ENCODE results near the gene KAT5. TPM values are rescaled to one million over a fixed set of nuclear protein-coding genes. Genes with fewer than 3 reads are reported as not detected.

The KAT5 gene
- total RNA-seq, 1 donor from 2014 or later = 31.4 TPM

DNA sequence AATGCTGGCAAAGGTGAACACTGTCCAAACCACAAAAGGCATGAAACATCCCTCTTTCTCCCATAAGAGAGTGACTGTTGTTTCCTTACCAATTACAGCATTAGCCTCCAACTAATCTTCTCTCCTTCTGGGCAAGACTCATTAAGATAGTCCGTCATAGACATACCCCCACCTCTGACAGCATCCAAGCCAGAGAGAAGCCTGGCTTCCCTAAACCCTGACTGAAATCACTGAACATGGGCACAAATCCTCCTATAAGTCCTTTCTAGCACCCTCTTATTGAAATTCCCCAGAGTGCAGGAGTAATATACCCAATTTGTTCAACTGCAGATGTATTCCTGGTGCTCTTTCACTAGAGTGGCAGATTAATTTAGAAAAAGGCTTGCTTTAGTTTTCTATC, 10.2 kb downstream of the KAT5 start:
- Histone ChIP-seq H3K27me3 (ENCODE audit: insufficient read depth, low read length) (peaks cover 6% of the 10 kb centered on the region), H3K27ac (ENCODE audit: low read depth, low read length) (no peak overlapping the region), H3K79me2 (ENCODE audit: insufficient read depth, low read length) (peaks cover 32% of the 10 kb centered on the region), H2AFZ (ENCODE audit: low read depth, low read length) (no peak overlapping the region), H4K20me1 (ENCODE audit: insufficient read depth, low read length) (peaks cover 30% of the 10 kb centered on the region), H3K4me2 (ENCODE audit: low read length) (no peak overlapping the region), H3K36me3 (ENCODE audit: insufficient read depth, low read length) (peaks cover 9% of the 10 kb centered on the region), H3K4me3 (ENCODE audit: insufficient read depth, low read depth, low read length) (no peak overlapping the region), H3K4me1 (ENCODE audit: insufficient read depth, low read length) (peaks cover 19% of the 10 kb centered on the region), H3K9ac (ENCODE audit: low read length) (no peak overlapping the region), H3K9me3 (ENCODE audit: insufficient read depth, low read depth, low read length) (no peaks in the 10 kb centered on the region)
- FAIRE-seq = no peak
- H3K36me3 Mint-ChIP-seq (ENCODE audit: low read depth, unreplicated experiment) = peaks cover 8% of the 10 kb centered on the region
- no peak overlapping the region for H3K27ac Mint-ChIP-seq (ENCODE audit: unreplicated experiment)
- peaks cover 1% of the 10 kb centered on the region for H3K9me3 Mint-ChIP-seq (ENCODE audit: unreplicated experiment)
- TF ChIP-seq EZH2 (IDR thresholded peaks at IDR 0.05; ENCODE audit: insufficient read depth, low read length) = no peak
- TF ChIP-seq, protein P1, sequence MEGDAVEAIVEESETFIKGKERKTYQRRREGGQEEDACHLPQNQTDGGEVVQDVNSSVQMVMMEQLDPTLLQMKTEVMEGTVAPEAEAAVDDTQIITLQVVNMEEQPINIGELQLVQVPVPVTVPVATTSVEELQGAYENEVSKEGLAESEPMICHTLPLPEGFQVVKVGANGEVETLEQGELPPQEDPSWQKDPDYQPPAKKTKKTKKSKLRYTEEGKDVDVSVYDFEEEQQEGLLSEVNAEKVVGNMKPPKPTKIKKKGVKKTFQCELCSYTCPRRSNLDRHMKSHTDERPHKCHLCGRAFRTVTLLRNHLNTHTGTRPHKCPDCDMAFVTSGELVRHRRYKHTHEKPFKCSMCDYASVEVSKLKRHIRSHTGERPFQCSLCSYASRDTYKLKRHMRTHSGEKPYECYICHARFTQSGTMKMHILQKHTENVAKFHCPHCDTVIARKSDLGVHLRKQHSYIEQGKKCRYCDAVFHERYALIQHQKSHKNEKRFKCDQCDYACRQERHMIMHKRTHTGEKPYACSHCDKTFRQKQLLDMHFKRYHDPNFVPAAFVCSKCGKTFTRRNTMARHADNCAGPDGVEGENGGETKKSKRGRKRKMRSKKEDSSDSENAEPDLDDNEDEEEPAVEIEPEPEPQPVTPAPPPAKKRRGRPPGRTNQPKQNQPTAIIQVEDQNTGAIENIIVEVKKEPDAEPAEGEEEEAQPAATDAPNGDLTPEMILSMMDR (IDR thresholded peaks at IDR 0.05; ENCODE audit: insufficient read depth, low read depth, low read length) = no peak
- no peak overlapping the region for H3K4me3 Mint-ChIP-seq (ENCODE audit: unreplicated experiment)
- peaks cover 6% of the 10 kb centered on the region for H3K27me3 Mint-ChIP-seq (ENCODE audit: low read depth, unreplicated experiment)
- no peak for DNase-seq (ENCODE audit: low read depth)
- peaks cover 8% of the 10 kb centered on the region for H3K4me1 Mint-ChIP-seq (ENCODE audit: low read depth, unreplicated experiment)

DNA sequence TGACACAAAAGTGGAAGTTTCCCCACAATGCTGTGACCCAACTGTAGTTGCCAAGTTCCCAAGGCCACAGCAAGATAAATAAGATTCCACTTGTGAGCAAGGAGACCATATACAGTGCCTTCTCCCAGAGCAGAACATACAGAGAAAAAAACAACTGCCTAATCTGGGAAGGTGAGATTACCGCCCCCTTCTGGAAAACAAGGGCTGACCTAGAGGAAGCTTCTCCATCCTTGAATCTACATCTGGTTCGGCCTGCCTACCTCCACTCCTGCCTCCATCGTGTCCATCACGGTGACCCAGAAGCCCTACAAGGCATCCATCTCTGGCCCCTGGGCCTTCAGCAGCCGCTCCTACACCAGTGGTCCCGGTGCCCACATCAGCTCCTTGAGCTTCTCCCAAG, 14.6 kb downstream of the KAT5 start:
- H3K4me2 ChIP-seq (ENCODE audit: low read length) = no peak overlapping the region
- no peaks in the 10 kb centered on the region for H3K36me3 ChIP-seq (ENCODE audit: insufficient read depth, low read length)
- no peak for TF ChIP-seq EZH2 (IDR thresholded peaks at IDR 0.05; ENCODE audit: insufficient read depth, low read length)
- TF ChIP-seq, protein P1 (IDR thresholded peaks at IDR 0.05; ENCODE audit: insufficient read depth, low read depth, low read length) = peak; percentile 5
- Mint-ChIP-seq H3K4me1 (ENCODE audit: low read depth, unreplicated experiment) (no peaks in the 10 kb centered on the region), H3K27ac (ENCODE audit: unreplicated experiment) (no peak overlapping the region), H3K9me3 (ENCODE audit: unreplicated experiment) (peaks cover 2% of the 10 kb centered on the region), H3K4me3 (ENCODE audit: unreplicated experiment) (no peak overlapping the region), H3K36me3 (ENCODE audit: low read depth, unreplicated experiment) (peaks cover 2% of the 10 kb centered on the region), H3K27me3 (ENCODE audit: low read depth, unreplicated experiment) (peaks cover 18% of the 10 kb centered on the region)
- no peak overlapping the region for H3K9ac ChIP-seq (ENCODE audit: low read length)
- H3K4me3 ChIP-seq (ENCODE audit: insufficient read depth, low read depth, low read length) = no peak overlapping the region
- H4K20me1 ChIP-seq (ENCODE audit: insufficient read depth, low read length) = no peaks in the 10 kb centered on the region
- H3K9me3 ChIP-seq (ENCODE audit: insufficient read depth, low read depth, low read length) = no peaks in the 10 kb centered on the region
- no peaks in the 10 kb centered on the region for H3K79me2 ChIP-seq (ENCODE audit: insufficient read depth, low read length)
- H3K27me3 ChIP-seq (ENCODE audit: insufficient read depth, low read length) = peaks cover 6% of the 10 kb centered on the region
- no peak for FAIRE-seq
- no peaks in the 10 kb centered on the region for H3K4me1 ChIP-seq (ENCODE audit: insufficient read depth, low read length)
- DNase-seq (ENCODE audit: low read depth) = no peak
- no peak overlapping the region for H2AFZ ChIP-seq (ENCODE audit: low read depth, low read length)
- H3K27ac ChIP-seq (ENCODE audit: low read depth, low read length) = no peak overlapping the region

DNA sequence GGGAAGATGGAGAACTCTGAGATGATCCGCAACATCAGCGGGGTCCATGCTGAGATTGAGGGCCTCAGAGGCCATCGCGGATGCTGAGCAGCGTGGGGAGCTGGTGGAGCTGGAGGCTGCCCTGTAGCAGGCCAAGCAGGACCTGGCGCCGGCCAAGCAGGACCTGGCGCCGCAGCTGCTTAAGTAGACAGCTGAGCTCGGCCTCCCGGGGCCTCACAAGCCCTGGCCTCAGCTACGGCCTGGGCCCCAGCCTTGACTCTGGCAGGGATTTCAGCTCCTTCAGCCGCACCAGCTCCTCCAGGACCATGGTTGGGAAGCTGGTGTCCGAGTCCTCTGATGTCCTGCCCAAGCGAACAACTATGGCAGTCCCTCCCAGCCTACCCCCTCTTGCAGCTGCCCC, 15.8 kb downstream of the KAT5 start:
- Histone ChIP-seq H3K36me3 (ENCODE audit: insufficient read depth, low read length) (no peaks in the 10 kb centered on the region), H3K4me3 (ENCODE audit: insufficient read depth, low read depth, low read length) (no peak overlapping the region), H4K20me1 (ENCODE audit: insufficient read depth, low read length) (no peaks in the 10 kb centered on the region), H3K4me1 (ENCODE audit: insufficient read depth, low read length) (no peaks in the 10 kb centered on the region), H3K27ac (ENCODE audit: low read depth, low read length) (no peak overlapping the region), H3K79me2 (ENCODE audit: insufficient read depth, low read length) (no peaks in the 10 kb centered on the region), H3K9me3 (ENCODE audit: insufficient read depth, low read depth, low read length) (no peaks in the 10 kb centered on the region), H3K27me3 (ENCODE audit: insufficient read depth, low read length) (peaks cover 6% of the 10 kb centered on the region), H3K9ac (ENCODE audit: low read length) (no peak overlapping the region), H2AFZ (ENCODE audit: low read depth, low read length) (no peak overlapping the region), H3K4me2 (ENCODE audit: low read length) (no peak overlapping the region)
- no peak overlapping the region for H3K4me3 Mint-ChIP-seq (ENCODE audit: unreplicated experiment)
- H3K9me3 Mint-ChIP-seq (ENCODE audit: unreplicated experiment) = peaks cover 5% of the 10 kb centered on the region
- FAIRE-seq (no peak), DNase-seq (ENCODE audit: low read depth) (no peak)
- TF ChIP-seq, protein P1 (IDR thresholded peaks at IDR 0.05; ENCODE audit: insufficient read depth, low read depth, low read length) = no peak
- no peak for TF ChIP-seq EZH2 (IDR thresholded peaks at IDR 0.05; ENCODE audit: insufficient read depth, low read length)
- peaks cover 2% of the 10 kb centered on the region for H3K36me3 Mint-ChIP-seq (ENCODE audit: low read depth, unreplicated experiment)
- H3K27ac Mint-ChIP-seq (ENCODE audit: unreplicated experiment) = no peak overlapping the region
- peaks cover 24% of the 10 kb centered on the region for H3K27me3 Mint-ChIP-seq (ENCODE audit: low read depth, unreplicated experiment)
- no peaks in the 10 kb centered on the region for H3K4me1 Mint-ChIP-seq (ENCODE audit: low read depth, unreplicated experiment)

All from astrocyte (in vitro differentiated cells and primary cell).